Adrenal gland (tissue), 12 donors: ENCODE results near the gene GTPBP3. TPM values are rescaled to one million over a fixed set of nuclear protein-coding genes. Genes with fewer than 3 reads are reported as not detected.

Source experiments
- DNase-seq, 7 donors: peaks; one replicate each; pipeline ENCODE4 v3.0.0-alpha.2; 2019 to 2020
- H3K27ac ChIP-seq, 5 donors: fragments of 200-600 bp; sonication (generic) in 4 of 5; 1 replicate in 3 of 5; 2 replicates in 2 of 5; pipeline versions ENCODE4 v1.5.1 to v1.8.0; 2016 to 2020; ENCODE audit warnings: mild to moderate bottlenecking in 1 of 5
- H3K27me3 ChIP-seq: fragments of 200-600 bp; 2 replicates; pipeline ENCODE4 v1.8.0; 2021
- H3K36me3 ChIP-seq, 2 donors: fragments of 200-600 bp; replicated peaks in 1 of 2; 1 replicate in 1 of 2; 2 replicates in 1 of 2; pipeline versions ENCODE4 v1.5.1 to v1.8.0; 2018 to 2022
- H3K4me1 ChIP-seq, 2 donors: fragments of 200-600 bp; replicated peaks in 1 of 2; 1 replicate in 1 of 2; 2 replicates in 1 of 2; pipeline versions ENCODE4 v1.5.1 to v1.8.0; 2018 to 2021
- H3K4me3 ChIP-seq, 4 donors: fragments of 200-600 bp; sonication (generic) in 3 of 4; one replicate each; pipeline ENCODE4 v1.5.1; 2016 to 2018
- H3K9me3 ChIP-seq, 3 donors: fragments of 200-600 bp; sonication (generic) in 1 of 3; replicated peaks in 1 of 3; 1 replicate in 2 of 3; 2 replicates in 1 of 3; pipeline versions ENCODE4 v1.5.1 to v1.8.0; 2016 to 2021
- CTCF ChIP-seq, 6 experiments: fragments of 450-650 bp in 4 of 6; fragments of 200-600 bp in 2 of 6; sonication (generic) in 1 of 6; IDR thresholded peaks; 1 replicate in 5 of 6; 2 replicates in 1 of 6; pipeline versions ENCODE4 v1.5.1 to v1.8.0; 2016 to 2021; ENCODE audit warnings: antibody characterized with exemption in 6 of 6, mild to moderate bottlenecking in 2 of 6, moderate library complexity in 1 of 6
- POLR2A ChIP-seq, 2 donors: fragments of 450-650 bp; IDR thresholded peaks; one replicate each; pipeline ENCODE4 v1.6.1; 2017; ENCODE audit warnings: antibody characterized with exemption in 2 of 2, mild to moderate bottlenecking in 2 of 2, moderate library complexity in 1 of 2
- WGBS, 4 donors: extraction: QIAGEN DNeasy Blood & Tissue Kit in 2 of 4; methylation state at CpG; one replicate each; pipeline versions ENCODE4 v1.1.5 to v1.1.7; 2013 to 2017; 5-methylcytosine and 5-hydroxymethylcytosine counted together
- intact Hi-C, 2 donors: fragments of 100-400 bp; cut with DNase I; formaldehyde crosslinking; loops; one replicate each; pipeline versions ENCODE4 v1.14.1 to v1.15.0; 2022 to 2023
- polyA plus RNA-seq, 3 donors: library from polyadenylated mRNA; stranded (reverse); fragments of 200-250 nt in 2 of 3; fragments of 350-450 nt in 1 of 3; fragmentation: Illumina TruSeq in 1 of 3; extraction: RNeasy Lipid Tissue Mini Kit (QIAGEN cat#74804) in 1 of 3; gene quantifications; one replicate each; pipeline ENCODE4 v1.2.3, GENCODE V29; 2013 to 2014
- total RNA-seq, 9 donors: library from RNA; depleted of rRNA in 4 of 9; stranded (reverse); fragments of >200 nt in 4 of 9; fragments of 120-200 nt in 1 of 9; fragmentation: NEBNext Ultra II Directional in 1 of 9; extraction: Animal tissue kit (Norgen Biotek cat#: 25700) in 1 of 9; gene quantifications; one replicate each; pipeline versions ENCODE4 v1.1.0 to v1.2.4, GENCODE V29; 2013 to 2023
- donor health status: healthy with polysubstance abuse.
- donor health status: Bipolar disorder and iron deficiency.
- donor health status: DM: yes; HTN: yes; CAD: no.
- donor health status: DM: no; HTN: no; CAD: no.
- donor health status: DM: no; HTN: no; CAD: no.
- donor health status: DM: yes; HTN: yes; CAD: no.

GTPBP3 gene
- total and polyA plus RNA-seq, 12 donors, result 5.5 to 50.4 (median 23.8) TPM

- no peak for DNase-seq
- intact Hi-C loops, result no loop called here
- Histone ChIP-seq H3K36me3 (no peaks in the 10 kb centered on the region), H3K27ac (no peak overlapping the region), H3K9me3 (no peaks in the 10 kb centered on the region), H3K4me3 (no peak overlapping the region), H3K4me1 (peaks cover 4 to 39% of the 10 kb centered on the region in 2 donors), H3K27me3 (no peaks in the 10 kb centered on the region)
- TF ChIP-seq CTCF (IDR thresholded peaks at IDR 0.05), result no peak
- TF ChIP-seq POLR2A (IDR thresholded peaks at IDR 0.05), result no peak
- 89 to 96% (median 93%) methylated on average over 5 to 13 of the region's 13 CpGs for WGBS, 4 donors
Observed at GRCh38 chr19:17331045-17331558, 6.3 kb upstream of the GTPBP3 start.

- H3K9me3 ChIP-seq, result no peaks in the 10 kb centered on the region
- H3K4me3 ChIP-seq, result no peak overlapping the region
- no peaks in the 10 kb centered on the region for H3K27me3 ChIP-seq
- 89 to 97% (median 92%) methylated on average over 4 to 8 of the region's 8 CpGs for WGBS, 4 donors
- no peak overlapping the region for H3K27ac ChIP-seq
- no peak for DNase-seq
- peaks cover 4 to 36% of the 10 kb centered on the region in 2 donors for H3K4me1 ChIP-seq
- intact Hi-C loops, result no loop called here
- no peaks in the 10 kb centered on the region for H3K36me3 ChIP-seq
- TF ChIP-seq POLR2A (IDR thresholded peaks at IDR 0.05) (no peak), CTCF (IDR thresholded peaks at IDR 0.05) (no peak)
Observed at GRCh38 chr19:17332360-17332676, 5.0 kb upstream of the GTPBP3 start.

- WGBS, 4 donors, result 91 to 92% (median 92%) methylated on average over 18 to 45 of the region's 45 CpGs
- peak overlapping the region in 2 of 5 donors; percentile 89 to 91 for H3K27ac ChIP-seq
- TF ChIP-seq POLR2A (IDR thresholded peaks at IDR 0.05), result no peak
- TF ChIP-seq CTCF (IDR thresholded peaks at IDR 0.05), result no peak
- H3K36me3 ChIP-seq, result no peaks in the 10 kb centered on the region
- no peaks in the 10 kb centered on the region for H3K9me3 ChIP-seq
- H3K4me1 ChIP-seq, result peaks cover 9 to 33% of the 10 kb centered on the region in 2 donors
- no peaks in the 10 kb centered on the region for H3K27me3 ChIP-seq
- DNase-seq, result peak in 5 of 7 donors; percentile 56 to 81 (median 65)
- H3K4me3 ChIP-seq, result peak overlapping the region in 1 of 4 donors; percentile 76
- intact Hi-C loops, result no loop called here
Observed at GRCh38 chr19:17332677-17333581, 4.4 kb upstream of the GTPBP3 start.

- WGBS, 4 donors, result 18 to 29% (median 23%) methylated on average over 16 to 52 of the region's 52 CpGs
- intact Hi-C loops, result no loop called here
- peak; percentile 75 to 89 (median 88) for DNase-seq
- TF ChIP-seq POLR2A (IDR thresholded peaks at IDR 0.05) (peak in 1 of 2 donors; percentile 76), CTCF (IDR thresholded peaks at IDR 0.05) (no peak)
- Histone ChIP-seq H3K4me1 (peaks cover 8 to 30% of the 10 kb centered on the region in 2 donors), H3K27me3 (no peaks in the 10 kb centered on the region), H3K36me3 (no peaks in the 10 kb centered on the region), H3K9me3 (no peaks in the 10 kb centered on the region), H3K27ac (peak overlapping the region; percentile 72 to 91 (median 83)), H3K4me3 (peak overlapping the region; percentile 6 to 76 (median 50))
Observed at GRCh38 chr19:17333611-17334413, 3.5 kb upstream of the GTPBP3 start.
